ENCODE measurements around the gene ZNF777.

ZNF777 gene

DNA sequence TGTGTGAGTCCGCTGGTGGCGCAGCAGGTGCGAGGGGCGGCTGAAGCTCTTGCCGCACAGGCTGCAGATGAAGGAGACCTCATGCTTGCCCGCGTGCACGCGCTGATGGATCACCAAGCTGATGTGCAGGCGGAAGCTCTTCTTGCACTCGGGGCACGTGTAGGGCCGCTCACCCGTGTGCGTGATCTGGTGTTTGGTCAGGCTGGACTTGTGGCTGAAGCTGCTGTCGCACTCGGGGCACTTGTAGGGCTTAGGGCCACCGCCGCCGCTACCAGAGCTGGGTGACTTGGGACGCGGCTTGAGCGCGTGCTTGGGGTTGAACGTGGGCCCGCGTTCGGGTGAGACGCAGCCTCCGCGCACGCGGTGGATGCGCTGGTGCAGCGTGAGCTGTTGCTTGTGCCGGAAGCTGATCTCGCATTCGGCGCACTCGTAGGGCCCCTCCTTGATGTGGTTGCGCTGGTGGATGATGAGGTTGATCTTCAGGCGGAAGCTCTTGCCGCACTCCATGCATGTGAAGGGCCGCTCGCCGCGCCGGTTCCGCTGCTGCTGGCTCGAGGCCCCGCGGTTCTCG lies 28.7 kb downstream of the ZNF777 start:
- no peak overlapping the region for H3K4me3 ChIP-seq (ENCODE audit: low read depth, low read length)
- TF ChIP-seq, protein P1, sequence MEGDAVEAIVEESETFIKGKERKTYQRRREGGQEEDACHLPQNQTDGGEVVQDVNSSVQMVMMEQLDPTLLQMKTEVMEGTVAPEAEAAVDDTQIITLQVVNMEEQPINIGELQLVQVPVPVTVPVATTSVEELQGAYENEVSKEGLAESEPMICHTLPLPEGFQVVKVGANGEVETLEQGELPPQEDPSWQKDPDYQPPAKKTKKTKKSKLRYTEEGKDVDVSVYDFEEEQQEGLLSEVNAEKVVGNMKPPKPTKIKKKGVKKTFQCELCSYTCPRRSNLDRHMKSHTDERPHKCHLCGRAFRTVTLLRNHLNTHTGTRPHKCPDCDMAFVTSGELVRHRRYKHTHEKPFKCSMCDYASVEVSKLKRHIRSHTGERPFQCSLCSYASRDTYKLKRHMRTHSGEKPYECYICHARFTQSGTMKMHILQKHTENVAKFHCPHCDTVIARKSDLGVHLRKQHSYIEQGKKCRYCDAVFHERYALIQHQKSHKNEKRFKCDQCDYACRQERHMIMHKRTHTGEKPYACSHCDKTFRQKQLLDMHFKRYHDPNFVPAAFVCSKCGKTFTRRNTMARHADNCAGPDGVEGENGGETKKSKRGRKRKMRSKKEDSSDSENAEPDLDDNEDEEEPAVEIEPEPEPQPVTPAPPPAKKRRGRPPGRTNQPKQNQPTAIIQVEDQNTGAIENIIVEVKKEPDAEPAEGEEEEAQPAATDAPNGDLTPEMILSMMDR (IDR thresholded peaks at IDR 0.05; ENCODE audit: low read depth, low read length, missing control alignments), result no peak
- DNase-seq (ENCODE audit: low read depth), result no peak
- in situ Hi-C loops (cut with HindIII; ENCODE audit: low sequenced_read_pairs), result no loop called here

DNA sequence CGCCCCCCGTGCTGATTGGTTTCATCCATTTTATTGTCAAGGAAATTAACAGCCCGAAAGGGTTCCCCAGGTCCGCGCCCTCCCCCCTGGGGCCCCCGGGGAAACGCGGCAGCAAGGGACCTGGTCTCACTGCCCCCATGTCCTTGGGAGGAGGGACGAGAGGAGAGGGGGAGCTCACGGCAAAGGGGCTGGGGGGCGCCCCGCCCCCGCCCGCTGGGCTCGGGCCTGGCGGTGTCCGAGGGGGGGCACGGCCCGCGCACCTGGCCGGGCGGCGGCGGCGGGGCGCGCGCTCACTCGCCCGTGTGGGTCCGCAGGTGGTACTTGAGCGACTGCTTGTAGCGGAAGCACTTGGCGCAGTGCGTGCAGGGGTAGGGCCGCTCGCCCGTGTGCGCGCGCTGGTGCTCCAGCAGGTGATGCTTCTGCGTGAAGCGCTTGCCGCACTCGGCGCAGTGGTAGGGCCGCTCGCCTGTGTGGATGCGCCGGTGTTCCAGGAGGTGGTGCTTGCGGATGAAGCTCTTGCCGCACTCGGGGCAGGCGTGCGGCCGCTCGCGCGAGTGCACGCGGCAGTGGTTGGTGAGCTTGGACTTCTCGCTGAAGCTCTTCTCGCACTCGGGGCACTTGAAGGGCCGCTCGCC lies 29.3 kb downstream of the ZNF777 start:
- no peak overlapping the region for H3K4me3 ChIP-seq (ENCODE audit: low read depth, low read length)
- no peak for DNase-seq (ENCODE audit: low read depth)
- in situ Hi-C loops (cut with HindIII; ENCODE audit: low sequenced_read_pairs), result no loop called here
- TF ChIP-seq, protein P1 (IDR thresholded peaks at IDR 0.05; ENCODE audit: low read depth, low read length, missing control alignments), result no peak

DNA sequence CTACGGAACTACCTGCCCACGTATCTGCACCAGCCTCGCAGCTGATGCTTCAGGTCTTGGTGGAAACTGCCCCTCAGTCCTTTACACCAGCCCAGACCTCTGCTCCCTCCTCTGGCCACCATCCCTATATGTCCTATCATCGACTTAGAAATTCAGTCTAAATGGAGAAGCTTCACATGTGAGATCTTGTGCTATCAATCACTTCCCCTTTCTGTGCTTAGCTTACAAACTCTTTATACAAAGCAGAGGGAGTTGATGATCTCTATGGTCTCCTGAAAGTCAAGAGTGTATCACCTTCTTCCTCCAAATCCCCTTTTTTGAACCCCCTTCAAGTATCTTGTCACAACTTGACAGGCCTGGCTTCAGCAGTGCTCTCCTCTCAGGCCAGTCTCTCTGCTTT lies 30.7 kb downstream of the ZNF777 start:
- no peak for DNase-seq (ENCODE audit: low read depth)
- in situ Hi-C loops (cut with HindIII; ENCODE audit: low sequenced_read_pairs), result no loop called here
- H3K4me3 ChIP-seq (ENCODE audit: low read depth, low read length), result no peak overlapping the region
- TF ChIP-seq, protein P1 (IDR thresholded peaks at IDR 0.05; ENCODE audit: low read depth, low read length, missing control alignments), result no peak

DNA sequence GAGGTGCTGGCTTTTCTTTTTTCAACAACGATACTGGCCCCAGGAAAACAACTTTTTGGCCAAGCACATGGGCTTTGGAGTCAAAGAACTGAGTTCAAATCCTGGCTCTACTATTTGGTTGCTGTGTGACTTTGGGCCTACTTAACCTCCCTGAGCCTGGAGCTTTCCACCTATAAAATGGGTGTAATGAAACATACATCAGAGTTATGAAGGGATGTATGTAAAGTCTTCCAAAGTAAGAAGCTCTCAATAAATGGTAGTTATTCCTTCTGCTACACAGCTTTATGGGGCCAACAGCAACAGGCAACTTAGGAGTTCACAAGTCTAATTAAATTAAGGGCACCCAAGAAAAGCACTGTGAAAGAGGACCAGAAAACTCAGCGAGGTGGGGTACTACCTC lies 33.0 kb downstream of the ZNF777 start:
- in situ Hi-C loops (cut with HindIII; ENCODE audit: low sequenced_read_pairs), result no loop called here
- H3K4me3 ChIP-seq (ENCODE audit: low read depth, low read length), result no peak overlapping the region
- TF ChIP-seq, protein P1 (IDR thresholded peaks at IDR 0.05; ENCODE audit: low read depth, low read length, missing control alignments), result no peak
- DNase-seq (ENCODE audit: low read depth), result no peak

DNA sequence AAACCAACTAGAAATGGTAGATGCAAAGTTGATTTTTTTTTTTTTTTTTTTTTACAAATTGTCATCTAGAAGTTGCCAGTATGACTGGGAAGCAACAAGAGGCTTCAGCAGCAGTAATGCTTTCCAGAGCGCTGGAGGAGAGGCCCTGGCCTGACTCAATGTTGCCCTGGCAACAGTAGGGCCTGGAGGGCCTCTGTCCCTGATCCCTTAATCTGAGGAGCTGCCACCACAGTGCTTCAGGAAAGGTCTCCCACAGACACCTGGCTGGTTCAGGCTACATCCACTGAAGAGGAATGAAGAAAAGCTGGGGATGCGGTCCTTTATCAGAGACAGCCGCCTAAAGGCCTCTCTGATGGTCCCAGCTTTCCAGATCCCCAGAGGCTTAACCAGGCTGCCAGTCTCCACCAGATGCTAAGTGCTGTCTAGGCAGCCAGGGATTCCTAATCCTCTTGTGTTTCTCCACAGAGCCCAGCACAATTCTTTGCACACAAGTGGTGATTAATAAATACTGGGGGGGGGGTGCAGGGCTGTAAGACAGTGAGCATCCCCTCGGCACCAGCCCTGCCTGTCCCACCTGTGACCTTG lies 33.7 kb downstream of the ZNF777 start:
- in situ Hi-C loops (cut with HindIII; ENCODE audit: low sequenced_read_pairs), result no loop called here
- DNase-seq (ENCODE audit: low read depth), result no peak
- H3K4me3 ChIP-seq (ENCODE audit: low read depth, low read length), result no peak overlapping the region
- TF ChIP-seq, protein P1 (IDR thresholded peaks at IDR 0.05; ENCODE audit: low read depth, low read length, missing control alignments), result no peak

DNA sequence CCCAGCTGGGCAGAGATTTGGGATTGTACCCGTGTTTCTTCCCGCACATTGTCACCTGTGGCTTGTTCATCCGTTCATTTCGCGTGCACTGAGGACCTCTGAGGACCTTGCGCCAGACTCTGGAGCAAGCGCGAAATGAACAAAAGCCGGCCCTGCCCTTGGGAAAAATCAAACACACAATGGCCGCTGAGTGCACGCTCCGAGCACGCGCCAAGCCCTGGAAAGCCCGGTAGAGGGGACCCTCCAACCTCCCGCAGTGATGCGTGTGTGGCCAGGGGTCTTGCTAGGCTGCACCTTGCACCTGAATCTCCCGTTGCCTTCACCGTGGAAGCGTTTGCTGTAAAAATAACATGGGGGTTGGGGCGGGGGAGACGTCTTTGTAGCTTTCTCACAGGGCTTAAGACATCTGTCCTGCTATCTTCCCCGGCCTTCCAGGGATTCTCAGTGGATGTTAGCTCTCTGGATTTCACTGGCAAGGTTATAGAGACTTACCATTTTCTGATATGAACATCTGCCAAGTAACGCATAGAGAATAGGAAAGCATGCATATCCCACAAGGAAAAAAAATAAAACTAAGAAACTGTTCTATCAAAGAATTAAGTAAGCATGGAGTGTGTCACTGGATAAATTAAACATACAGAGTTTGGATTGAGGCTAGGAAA lies 37.3 kb downstream of the ZNF777 start:
- DNase-seq (ENCODE audit: low read depth), result no peak
- H3K4me3 ChIP-seq (ENCODE audit: low read depth, low read length), result no peak overlapping the region
- TF ChIP-seq, protein P1 (IDR thresholded peaks at IDR 0.05; ENCODE audit: low read depth, low read length, missing control alignments), result no peak
- in situ Hi-C loops (cut with HindIII; ENCODE audit: low sequenced_read_pairs), result no loop called here
